Gastroesophageal sphincter (tissue), 4 donors: ENCODE results near the gene HRC. TPM values are rescaled to one million over a fixed set of nuclear protein-coding genes. Genes with fewer than 3 reads are reported as not detected.

Source experiments
- ATAC-seq: fragments of 150-250 bp; one replicate; pipeline ENCODE4 v1.9.1; 2016; ENCODE audit warnings: mild to moderate bottlenecking, moderate library complexity
- H3K27ac ChIP-seq, 4 donors: fragments of 200-600 bp; sonication (generic) in 3 of 4; 1 replicate in 3 of 4; 2 replicates in 1 of 4; pipeline ENCODE4 v1.5.1; 2016 to 2019
- H3K27me3 ChIP-seq: fragments of 200-600 bp; sonication (generic); one replicate; pipeline ENCODE4 v1.5.1; 2019
- H3K36me3 ChIP-seq, 2 donors: fragments of 200-600 bp; sonication (generic); one replicate each; pipeline ENCODE4 v1.5.1; 2019; ENCODE audit warnings: control low read depth in 1 of 2
- H3K4me1 ChIP-seq, 3 donors: fragments of 200-600 bp; sonication (generic); 1 replicate in 2 of 3; 2 replicates in 1 of 3; pipeline ENCODE4 v1.5.1; 2016 to 2019; ENCODE audit warnings: control low read depth in 2 of 3
- H3K4me3 ChIP-seq, 2 donors: fragments of 200-600 bp; sonication (generic); one replicate each; pipeline ENCODE4 v1.5.1; 2019; ENCODE audit warnings: mild to moderate bottlenecking in 1 of 2, moderate library complexity in 1 of 2
- H3K9me3 ChIP-seq, 3 donors: fragments of 200-600 bp; sonication (generic); one replicate each; pipeline ENCODE4 v1.5.1; 2017 to 2019; ENCODE audit warnings: control low read depth in 2 of 3
- CTCF ChIP-seq, 4 experiments: fragments of 200-600 bp in 2 of 4; fragments of 450-650 bp in 2 of 4; sonication (generic) in 1 of 4; IDR thresholded peaks; one replicate each; pipeline ENCODE4 v1.5.1; 2017 to 2019; ENCODE audit warnings: antibody characterized with exemption in 4 of 4, mild to moderate bottlenecking in 2 of 4, moderate library complexity in 2 of 4
- EP300 ChIP-seq: sonication (generic); formaldehyde crosslinking; IDR thresholded peaks from one replicate; pipeline ENCODE4 v1.6.1; 2017; ENCODE audit warnings: antibody characterized with exemption, mild to moderate bottlenecking
- POLR2A ChIP-seq, 2 donors: fragments of 450-650 bp; IDR thresholded peaks; one replicate each; pipeline ENCODE4 v1.6.1; 2017; ENCODE audit warnings: antibody characterized with exemption in 2 of 2, mild to moderate bottlenecking in 2 of 2, moderate library complexity in 1 of 2
- POLR2AphosphoS5 ChIP-seq: sonication (generic); formaldehyde crosslinking; IDR thresholded peaks from one replicate; pipeline ENCODE4 v1.6.1; 2017; ENCODE audit warnings: antibody characterized with exemption
- WGBS, 2 donors: methylation state at CpG; one replicate each; pipeline ENCODE4 v1.1.5; 2018; ENCODE audit warnings: low coverage in 1 of 2; 5-methylcytosine and 5-hydroxymethylcytosine counted together
- total RNA-seq, 4 donors: library from RNA; depleted of rRNA; stranded (reverse); fragments of >200 nt; gene quantifications; one replicate each; pipeline ENCODE4 v1.1.0, GENCODE V29; 2016

The HRC gene
- total RNA-seq, 4 donors from 2014 or later, result 1.1 to 3.9 (median 1.8) TPM

GRCh38 chr19:49117677-49118564, 37.3 kb downstream of the HRC start:
- TF ChIP-seq POLR2A (IDR thresholded peaks at IDR 0.05) (no peak), POLR2AphosphoS5 (no peak), EP300 (no peak), CTCF (IDR thresholded peaks at IDR 0.05) (no peak)
- Histone ChIP-seq H3K9me3 (no peaks in the 10 kb centered on the region), H3K4me3 (peak overlapping the region; percentile 51 to 75), H3K36me3 (no peaks in the 10 kb centered on the region), H3K27ac (peak overlapping the region; percentile 73 to 99 (median 95)), H3K27me3 (no peaks in the 10 kb centered on the region), H3K4me1 (peaks cover 4 to 56% (median 23%) of the 10 kb centered on the region in 3 donors)
- WGBS, 2 donors, result 26 to 60% methylated on average over 1 to 8 of the region's 26 CpGs
- ATAC-seq, result no peak

GRCh38 chr19:49116544-49116943, 38.7 kb downstream of the HRC start:
- H3K27ac ChIP-seq, result no peak overlapping the region
- no peak for ATAC-seq
- H3K36me3 ChIP-seq, result no peaks in the 10 kb centered on the region
- no peaks in the 10 kb centered on the region for H3K27me3 ChIP-seq
- TF ChIP-seq POLR2AphosphoS5 (no peak), CTCF (IDR thresholded peaks at IDR 0.05) (no peak)
- no peak overlapping the region for H3K4me3 ChIP-seq
- H3K9me3 ChIP-seq, result no peaks in the 10 kb centered on the region
- H3K4me1 ChIP-seq, result peaks cover 4 to 63% (median 23%) of the 10 kb centered on the region in 3 donors
- WGBS, 2 donors, result 63% methylated on average over 1 of the region's 1 CpG; no CpG with 5 or more reads in 1 of the 2 donors

- TF ChIP-seq CTCF (IDR thresholded peaks at IDR 0.05) (no peak), POLR2A (IDR thresholded peaks at IDR 0.05) (peak in 1 of 2 donors; percentile 13)
- H3K9me3 ChIP-seq, result no peaks in the 10 kb centered on the region
- peaks cover 4 to 69% (median 16%) of the 10 kb centered on the region in 3 donors for H3K4me1 ChIP-seq
- H3K4me3 ChIP-seq, result peak overlapping the region; percentile 54 to 94
- no peaks in the 10 kb centered on the region for H3K36me3 ChIP-seq
- peak overlapping the region; percentile 35 to 90 (median 88) for H3K27ac ChIP-seq
- no peaks in the 10 kb centered on the region for H3K27me3 ChIP-seq
- ATAC-seq, result no peak
- WGBS, 2 donors, result 46 to 100% methylated on average over 1 to 9 of the region's 68 CpGs
Measured at GRCh38 chr19:49114630-49115363, 40.4 kb downstream of the HRC start.

GRCh38 chr19:49113762-49114629, 41.2 kb downstream of the HRC start, which contains the start of gene LIN7B:
Gene LIN7B (plus strand): TSS chr19:49114370. CDS start chr19:49114405, 35 bp downstream.
- Histone ChIP-seq H3K4me3 (peak within 1 kb of the TSS; percentile 54 to 94), H3K36me3 (peaks cover 0 to 4% of the 10 kb centered on the region in 2 donors), H3K27me3 (no peaks in the 10 kb centered on the region), H3K9me3 (no peaks in the 10 kb centered on the region), H3K4me1 (peaks cover 0 to 62% (median 11%) of the 10 kb centered on the region in 3 donors), H3K27ac (peak within 1 kb of the TSS; percentile 35 to 90 (median 88))
- 0 to 1% methylated on average over 3 to 6 of the region's 66 CpGs for WGBS, 2 donors
- ATAC-seq, result peak; percentile 77
- TF ChIP-seq POLR2AphosphoS5 (no peak), CTCF (IDR thresholded peaks at IDR 0.05) (peak in 3 of 4 experiments; percentile 66 to 70 (median 66))
